SH-SY5Y (cell line): ENCODE measurements around the gene CCDC32.

Experiments
- GATA2 ChIP-seq: IDR thresholded peaks from 2 replicates; pipeline ENCODE4 v1.6.1; 2011; ENCODE audit warnings: mild to moderate bottlenecking, low read depth, low read length
- GATA3 ChIP-seq: IDR thresholded peaks from 2 replicates; pipeline ENCODE4 v1.6.1; 2011; ENCODE audit warnings: low read depth, mild to moderate bottlenecking, low read length, moderate library complexity

The CCDC32 gene

DNA sequence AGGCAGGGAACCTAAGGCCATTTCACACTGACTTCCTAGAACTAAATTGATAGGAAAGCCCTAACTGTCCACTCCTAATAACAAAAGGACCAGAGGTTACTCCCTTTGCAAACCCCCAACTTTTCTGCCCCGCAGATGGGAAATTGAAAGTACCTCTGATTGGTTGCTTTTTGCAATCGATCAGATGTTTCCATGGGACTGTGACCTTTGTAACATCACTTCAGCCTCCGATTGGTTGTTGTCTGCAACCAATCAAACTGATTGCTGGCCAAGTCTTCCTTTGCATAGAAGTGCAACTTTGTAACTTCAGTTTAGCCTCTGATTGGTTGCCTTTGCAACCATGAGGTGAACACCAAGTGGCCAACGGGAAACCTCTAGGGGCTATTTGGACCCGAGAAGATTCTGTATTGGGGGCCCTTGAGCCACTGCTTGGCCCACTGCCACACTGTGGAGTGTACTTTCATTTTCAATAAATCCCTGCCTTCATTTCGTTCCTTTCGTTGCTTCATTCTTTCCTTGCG, 17.9 kb upstream of the CCDC32 start:
- TF ChIP-seq GATA3 (no peak), GATA2 (no peak)

DNA sequence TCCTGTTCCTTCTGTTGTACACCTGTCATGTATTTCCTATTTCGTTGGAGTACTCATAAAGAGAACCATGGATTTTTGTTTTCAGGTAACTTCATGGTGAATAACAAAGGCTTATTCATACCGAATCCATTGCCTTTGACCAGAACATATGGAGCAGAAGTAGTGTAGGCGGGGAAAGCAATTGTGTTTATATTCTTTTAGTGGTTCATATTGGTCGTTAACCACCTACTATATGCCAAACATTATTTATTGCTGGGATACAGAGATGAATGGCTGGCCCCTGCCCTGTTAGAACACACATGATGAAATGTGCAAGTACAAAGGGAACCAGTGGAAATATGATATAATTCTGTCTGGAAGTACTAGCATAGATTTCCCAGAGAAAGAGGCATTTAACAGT, 14.1 kb upstream of the CCDC32 start:
- TF ChIP-seq GATA3 (no peak), GATA2 (no peak)

DNA sequence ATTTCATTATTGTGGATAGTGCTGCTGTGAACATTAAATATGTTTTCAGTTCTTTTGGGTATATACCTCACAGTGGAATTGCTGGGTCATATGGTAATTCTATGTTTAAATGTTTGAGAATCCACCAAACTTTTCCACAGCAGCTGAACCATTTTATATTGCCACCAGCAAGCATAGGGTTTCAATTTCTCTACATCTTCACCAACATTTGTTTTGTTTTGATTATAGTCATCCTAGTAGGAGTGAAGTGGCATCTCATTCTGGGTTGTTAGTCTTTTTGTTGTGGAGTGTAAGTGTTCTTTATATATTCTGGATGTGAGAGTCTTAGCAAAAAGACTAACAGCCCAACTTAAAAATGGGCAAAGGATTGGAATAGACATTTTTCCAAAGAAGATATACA, 10.3 kb upstream of the CCDC32 start:
- no peak for TF ChIP-seq GATA3
- TF ChIP-seq GATA2: no peak

DNA sequence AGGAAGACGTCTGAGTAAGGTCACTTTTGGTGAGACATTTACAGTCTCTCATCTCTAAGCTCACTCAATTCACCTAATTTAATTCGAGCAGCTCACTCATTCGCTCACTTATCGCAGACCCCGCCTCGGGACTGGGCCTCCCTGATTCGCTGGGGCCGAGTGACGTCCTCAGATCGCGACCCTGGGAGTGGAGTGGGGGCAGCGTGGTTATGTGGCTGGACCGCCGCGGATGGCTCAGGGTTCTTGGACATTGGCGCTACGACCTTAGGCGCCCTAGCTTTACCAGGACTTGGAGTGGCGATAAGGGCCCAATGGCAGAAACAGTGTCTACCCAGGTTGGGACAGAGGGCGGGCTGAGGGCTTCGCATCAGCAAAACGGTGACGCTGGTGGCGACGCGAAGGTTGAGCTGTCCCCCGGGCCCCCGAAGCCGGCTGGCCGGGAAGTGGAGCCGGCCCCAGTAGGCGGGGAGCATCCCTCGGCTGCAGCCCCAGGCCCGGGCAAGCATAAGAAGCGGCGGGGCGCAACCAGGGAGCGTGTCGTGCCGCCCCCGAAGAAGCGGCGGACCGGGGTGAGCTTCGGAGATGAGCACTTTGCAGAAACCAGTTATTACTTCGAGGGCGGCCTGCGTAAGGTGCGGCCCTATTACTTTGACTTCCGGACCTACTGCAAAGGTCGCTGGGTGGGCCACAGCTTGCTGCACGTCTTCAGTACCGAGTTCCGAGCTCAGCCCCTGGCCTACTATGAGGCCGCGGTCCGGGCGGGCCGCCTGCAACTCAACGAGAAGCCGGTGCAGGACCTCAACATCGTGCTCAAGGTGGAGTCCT, 4.5 kb upstream of the CCDC32 start, which contains the start of gene RPUSD2:
TSS of gene RPUSD2 (plus strand) at position 171 of the 825 bp plus-strand sequence. CDS start at position 210, 39 bp downstream.
- TF ChIP-seq GATA2 (no peak), GATA3 (no peak)

DNA sequence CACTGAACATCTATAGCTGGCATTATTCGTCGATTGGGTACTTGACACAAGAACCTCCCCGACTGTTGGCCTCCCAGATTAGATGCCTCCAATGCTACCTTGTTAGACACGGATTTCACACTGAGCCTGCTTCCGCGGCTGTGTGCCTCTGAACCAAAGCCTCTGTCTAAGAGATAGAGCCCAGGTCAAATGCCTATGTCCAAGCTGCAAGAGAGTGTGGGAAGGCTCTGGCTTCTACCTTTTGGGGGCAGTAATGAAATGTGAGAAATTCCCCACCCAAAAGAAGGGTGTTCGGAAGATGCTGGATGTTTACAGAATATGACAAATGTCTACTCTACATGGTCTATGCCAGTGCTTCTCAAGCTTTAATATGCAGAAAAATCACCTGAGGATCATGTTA, 2.3 kb upstream of the CCDC32 start:
- TF ChIP-seq GATA3 (no peak), GATA2 (no peak)

DNA sequence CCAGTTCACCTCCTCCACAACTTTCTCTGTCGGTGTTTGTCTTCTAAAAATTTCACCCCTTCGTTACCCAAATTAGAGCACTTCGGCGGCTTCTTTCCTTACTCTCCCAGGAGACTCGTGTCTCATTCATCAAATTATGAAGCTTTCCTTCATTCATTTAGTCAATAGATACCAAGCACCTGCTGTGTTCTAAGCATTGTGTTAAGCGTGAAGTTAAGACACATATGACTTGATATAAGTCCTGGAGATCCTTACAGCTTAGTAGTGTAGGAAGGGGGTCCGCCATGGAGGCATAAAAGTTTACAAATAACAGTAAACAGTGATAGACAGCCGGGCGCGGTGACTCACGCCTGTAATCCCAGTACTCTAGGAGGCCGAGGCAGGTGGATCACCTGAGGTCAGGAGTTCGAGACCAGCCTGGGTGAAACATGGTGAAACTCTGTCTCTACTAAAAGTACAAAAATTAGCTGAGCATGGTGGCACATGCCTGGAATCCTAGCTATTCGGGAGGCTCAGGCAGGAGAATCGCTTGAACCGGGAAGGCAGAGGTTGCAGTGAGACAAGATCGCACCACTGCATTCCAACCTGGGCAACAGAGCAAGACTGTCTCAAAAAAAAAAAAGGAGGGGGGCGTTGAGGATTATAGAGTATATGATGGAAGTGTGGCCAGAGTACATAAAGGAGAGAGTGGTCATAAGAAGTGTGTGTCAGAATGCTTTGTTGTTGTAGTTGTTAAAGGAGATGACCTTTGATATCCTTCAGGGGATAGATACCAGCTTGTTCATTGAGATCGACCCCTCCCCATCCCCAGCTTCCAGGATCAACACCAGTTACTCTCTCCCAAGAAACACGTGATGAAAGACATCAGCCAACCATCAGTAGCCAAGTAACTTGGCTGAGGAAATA, 744 bp upstream of the CCDC32 start:
- TF ChIP-seq GATA3: no peak
- TF ChIP-seq GATA2: no peak

DNA sequence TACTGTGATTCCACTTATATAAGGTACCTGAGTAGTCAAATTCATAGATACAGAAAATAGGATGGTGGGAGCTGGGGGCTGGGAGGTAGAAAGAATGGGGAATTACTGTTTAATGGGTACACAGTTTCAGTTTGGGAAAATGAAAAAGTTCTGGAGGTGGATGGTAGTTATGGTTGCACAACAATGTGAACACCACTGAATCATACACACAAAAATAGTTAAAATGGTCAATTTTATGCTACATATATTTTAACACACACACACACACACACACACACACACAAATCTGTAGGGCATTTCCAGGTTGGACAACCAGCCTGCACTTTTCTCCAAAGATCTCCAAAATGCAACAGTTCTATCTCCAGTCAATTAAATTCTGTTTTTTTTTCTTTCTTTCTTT, 1.4 kb downstream of the CCDC32 start:
- TF ChIP-seq GATA2 (no peak), GATA3 (no peak)

DNA sequence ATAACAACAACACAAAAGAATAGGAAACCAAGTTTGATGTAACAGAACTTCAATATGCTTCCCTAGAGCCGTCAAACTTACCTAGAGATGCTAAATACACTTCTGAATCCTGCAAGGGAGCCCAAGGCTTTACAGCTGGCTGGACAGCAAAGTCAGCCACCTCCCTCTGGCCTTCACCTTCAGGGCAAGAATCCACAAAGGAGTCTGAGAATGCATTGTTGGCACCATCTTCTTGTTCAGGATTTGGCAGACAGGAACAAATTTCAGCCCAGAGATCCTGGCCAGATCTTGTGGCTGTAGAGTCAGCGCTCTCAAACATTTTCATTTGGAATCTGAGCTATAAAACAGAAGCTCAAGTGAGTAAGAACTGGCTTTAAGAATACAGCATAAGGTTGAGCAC, 2.2 kb downstream of the CCDC32 start:
- TF ChIP-seq GATA2 (no peak), GATA3 (no peak)

DNA sequence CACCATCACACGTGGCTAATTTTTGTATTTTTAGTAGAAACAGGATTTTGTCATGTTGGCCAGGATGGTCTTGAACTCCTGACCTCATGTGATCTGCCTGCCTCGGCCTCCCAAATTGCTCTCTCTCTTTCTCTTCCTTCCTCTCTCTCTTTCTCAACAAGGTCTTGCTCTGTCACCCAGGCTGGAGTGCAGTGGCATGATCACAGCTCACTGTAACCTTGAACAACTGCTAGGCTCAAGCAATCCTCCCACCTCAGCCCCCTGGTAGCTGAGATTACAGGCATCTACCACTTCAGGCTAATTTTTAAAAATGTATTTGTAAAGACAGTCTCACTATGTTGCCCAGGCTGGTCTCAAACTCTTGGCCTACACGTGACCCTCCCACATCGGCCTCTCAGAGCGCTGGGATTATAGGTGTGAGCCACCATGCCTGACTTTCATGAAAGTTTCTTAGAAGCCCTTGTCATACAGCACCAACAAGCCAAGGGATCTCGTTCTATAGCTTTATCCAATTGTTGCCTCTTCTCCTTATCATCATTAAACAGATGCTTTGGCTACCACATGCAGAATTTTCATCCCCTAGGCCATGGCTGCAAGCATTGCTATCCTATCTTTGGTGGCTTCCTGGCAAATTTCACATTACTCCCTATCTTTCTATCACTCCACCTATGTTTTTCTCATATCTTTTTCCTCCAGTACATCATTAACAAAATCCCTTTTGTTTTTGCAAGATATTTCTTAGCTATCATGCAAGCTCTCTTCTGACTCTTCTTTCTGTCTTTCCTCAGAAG, 5.7 kb downstream of the CCDC32 start:
- no peak for TF ChIP-seq GATA2
- TF ChIP-seq GATA3: no peak

DNA sequence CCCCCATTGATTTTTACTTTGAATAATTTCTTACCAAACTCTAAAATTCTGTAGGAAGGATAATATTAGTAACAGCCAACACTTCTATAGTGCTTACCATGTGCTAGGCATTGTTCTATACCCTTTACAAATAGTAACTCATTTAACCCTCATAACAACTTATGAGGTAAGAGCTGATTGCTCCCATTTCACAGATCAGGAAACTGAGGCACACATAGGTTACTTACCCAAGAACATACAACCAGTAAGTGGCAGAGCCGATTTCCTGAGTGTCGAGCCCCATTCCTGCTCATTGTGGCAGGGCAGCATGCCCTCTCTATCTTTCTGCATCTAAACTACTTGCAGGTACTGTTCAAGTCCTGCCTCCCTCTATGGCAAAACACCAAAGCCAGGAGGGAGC, 9.0 kb downstream of the CCDC32 start:
- no peak for TF ChIP-seq GATA2

DNA sequence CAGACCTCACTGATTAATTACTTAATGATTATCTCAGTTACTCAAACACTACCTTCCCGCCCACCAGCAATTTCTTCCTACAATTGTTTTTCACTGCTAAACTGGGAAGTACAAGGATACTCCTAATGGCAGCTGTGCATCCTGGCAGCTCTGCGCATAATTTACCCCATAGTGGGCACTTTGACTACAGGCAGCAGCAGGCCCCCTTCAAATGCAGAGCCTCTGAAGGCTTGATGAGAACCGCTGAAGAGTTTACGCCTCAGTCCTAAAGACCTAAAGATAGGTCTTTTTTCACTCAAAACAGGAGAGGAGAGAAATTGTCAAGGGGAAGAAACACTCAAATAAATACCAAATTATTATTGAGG, 10.7 kb downstream of the CCDC32 start:
- TF ChIP-seq GATA3 (no peak), GATA2 (no peak)

DNA sequence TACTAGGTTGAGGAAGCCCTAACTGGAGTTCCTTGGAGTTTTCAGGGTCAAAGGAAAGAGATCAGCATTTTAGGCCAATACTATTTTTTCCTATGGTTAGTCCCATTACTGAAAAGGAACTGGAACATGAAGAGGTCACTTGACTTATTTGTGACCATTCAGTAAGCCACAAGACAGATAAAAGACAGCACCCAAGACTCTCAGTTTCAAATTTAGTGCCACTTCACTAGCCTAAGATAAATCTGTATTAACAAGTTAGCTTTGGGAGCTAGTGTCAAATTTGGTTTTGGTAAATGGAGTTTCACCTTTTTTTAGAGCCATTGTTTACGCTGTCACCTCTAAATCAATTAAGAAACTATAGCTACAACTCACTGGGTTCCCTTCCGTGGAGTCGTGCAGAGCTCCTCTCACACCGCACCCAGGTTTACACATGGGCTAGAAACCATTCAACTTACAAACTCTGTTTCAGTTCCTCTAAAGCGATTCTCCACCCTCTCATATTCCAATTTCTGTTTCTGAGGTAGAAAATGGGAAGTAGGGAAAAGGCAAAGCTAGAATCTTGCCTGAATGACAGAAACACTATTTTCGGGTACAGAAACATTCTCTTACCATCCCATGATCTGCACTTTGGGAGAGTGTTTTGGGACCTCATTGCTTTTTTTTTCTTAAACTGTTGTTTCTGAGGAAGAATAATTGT, 14.4 kb downstream of the CCDC32 start:
- no peak for TF ChIP-seq GATA2
- no peak for TF ChIP-seq GATA3

DNA sequence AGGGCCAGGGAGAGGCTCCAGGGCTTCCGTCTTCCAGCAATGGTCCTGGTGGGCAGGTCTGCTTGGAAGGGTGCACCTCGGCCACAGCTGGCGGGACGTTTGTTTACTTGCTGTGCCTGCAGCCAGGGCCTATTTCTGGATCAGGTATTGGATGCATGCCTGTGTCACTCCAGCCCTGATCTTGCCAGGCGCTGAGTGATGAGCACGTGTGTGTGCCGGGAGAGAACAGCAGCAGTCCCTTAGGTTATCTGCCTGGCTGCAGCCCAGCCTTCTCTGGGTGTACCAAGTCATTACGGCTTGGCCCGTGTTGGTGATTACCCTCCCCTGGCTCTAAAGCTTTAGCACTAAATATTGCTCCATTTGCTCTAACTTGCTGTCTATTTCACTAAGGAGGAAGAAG, 14.9 kb downstream of the CCDC32 start:
- TF ChIP-seq GATA3: no peak
- no peak for TF ChIP-seq GATA2
